T47D (cell line): ENCODE measurements around the gene GALR3.

Experiments
- DNase-seq, 2 experiments: peaks; one replicate each; pipeline versions ENCODE4 v3.0.0 to v3.0.0-alpha.2; 2011 to 2012; ENCODE audit warnings: low read depth in 1 of 2, low spot score in 1 of 2
- JUND ChIP-seq: IDR thresholded peaks from 2 replicates; pipeline ENCODE4 v1.6.1; 2012; ENCODE audit warnings: low read depth
- in situ Hi-C: cut with HindIII; loops from 2 replicates; pipeline ENCODE4 v1.10.0; 2016; ENCODE audit warnings: low sequenced_read_pairs, low pct_unique_long_range_greater_than_20kb

Gene GALR3

GRCh38 chr22:37805810-37806277 is 17.3 kb upstream of the GALR3 start:
- DNase-seq, result no peak
- TF ChIP-seq JUND, result no peak
- in situ Hi-C loops, result no loop called here

- no peak for TF ChIP-seq JUND
- in situ Hi-C loops, result no loop called here
- peak in 1 of 2 experiments; percentile 35 for DNase-seq
These were observed 16.5 kb upstream of the GALR3 start for GRCh38 chr22:37806409-37807333.

GRCh38 chr22:37807410-37808293 is 15.5 kb upstream of the GALR3 start, which contains the start of gene GCAT:
Gene GCAT, plus strand, starts transcription at chr22:37807934. Its CDS starts 34 bp downstream, at chr22:37807968.
- peak; percentile 91 to 96 for DNase-seq
- in situ Hi-C loops, result no loop called here
- TF ChIP-seq JUND, result no peak

GRCh38 chr22:37808294-37808657 is 14.9 kb upstream of the GALR3 start:
- in situ Hi-C loops, result no loop called here
- DNase-seq, result no peak
- TF ChIP-seq JUND, result no peak

GRCh38 chr22:37809672-37810333 is 13.4 kb upstream of the GALR3 start:
- DNase-seq, result no peak
- no peak for TF ChIP-seq JUND
- in situ Hi-C loops, result no loop called here

GRCh38 chr22:37811867-37812266 is 11.3 kb upstream of the GALR3 start:
- DNase-seq, result no peak
- in situ Hi-C loops, result no loop called here
- no peak for TF ChIP-seq JUND

- in situ Hi-C loops, result no loop called here
- DNase-seq, result no peak
- TF ChIP-seq JUND, result no peak
These were observed 10.1 kb upstream of the GALR3 start for GRCh38 chr22:37812869-37813678.

- in situ Hi-C loops, result no loop called here
- no peak for DNase-seq
- TF ChIP-seq JUND, result no peak
These were observed 7.6 kb upstream of the GALR3 start for GRCh38 chr22:37815593-37815992.

GRCh38 chr22:37816543-37817180 is 6.5 kb upstream of the GALR3 start:
- in situ Hi-C loops, result no loop called here
- no peak for TF ChIP-seq JUND
- no peak for DNase-seq

- DNase-seq, result peak; percentile 64 to 91
- in situ Hi-C loops, result no loop called here
- no peak for TF ChIP-seq JUND
These were observed 5.3 kb upstream of the GALR3 start for GRCh38 chr22:37817705-37818408.
